ENCODE data around the gene OTOA.

DNA sequence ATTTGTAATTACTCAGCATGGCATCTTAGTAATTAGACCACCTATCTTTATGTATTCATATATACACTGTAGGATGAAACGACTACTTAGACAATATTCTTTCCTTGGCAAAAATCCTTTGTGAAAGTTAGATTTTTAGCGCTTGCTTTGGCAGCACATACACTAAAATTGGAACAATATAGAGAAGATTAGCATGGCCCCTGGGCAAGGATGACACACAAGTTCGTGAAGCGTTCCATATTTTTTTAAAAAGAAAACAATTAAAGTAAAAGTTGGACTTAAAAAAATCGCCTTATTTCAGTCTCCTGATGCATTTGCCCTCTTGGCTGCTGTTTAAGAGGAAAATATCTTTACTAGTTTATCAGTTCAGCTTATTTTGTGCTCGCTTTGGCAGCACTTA, 21.9 kb upstream of the OTOA start:
- TF ChIP-seq POLR2AphosphoS5 (IDR thresholded peaks at IDR 0.05) (no peak), POLR2A (IDR thresholded peaks at IDR 0.05; ENCODE audit: low read depth) (no peak), EP300 (IDR thresholded peaks at IDR 0.05) (no peak)
- TF ChIP-seq, protein P1, sequence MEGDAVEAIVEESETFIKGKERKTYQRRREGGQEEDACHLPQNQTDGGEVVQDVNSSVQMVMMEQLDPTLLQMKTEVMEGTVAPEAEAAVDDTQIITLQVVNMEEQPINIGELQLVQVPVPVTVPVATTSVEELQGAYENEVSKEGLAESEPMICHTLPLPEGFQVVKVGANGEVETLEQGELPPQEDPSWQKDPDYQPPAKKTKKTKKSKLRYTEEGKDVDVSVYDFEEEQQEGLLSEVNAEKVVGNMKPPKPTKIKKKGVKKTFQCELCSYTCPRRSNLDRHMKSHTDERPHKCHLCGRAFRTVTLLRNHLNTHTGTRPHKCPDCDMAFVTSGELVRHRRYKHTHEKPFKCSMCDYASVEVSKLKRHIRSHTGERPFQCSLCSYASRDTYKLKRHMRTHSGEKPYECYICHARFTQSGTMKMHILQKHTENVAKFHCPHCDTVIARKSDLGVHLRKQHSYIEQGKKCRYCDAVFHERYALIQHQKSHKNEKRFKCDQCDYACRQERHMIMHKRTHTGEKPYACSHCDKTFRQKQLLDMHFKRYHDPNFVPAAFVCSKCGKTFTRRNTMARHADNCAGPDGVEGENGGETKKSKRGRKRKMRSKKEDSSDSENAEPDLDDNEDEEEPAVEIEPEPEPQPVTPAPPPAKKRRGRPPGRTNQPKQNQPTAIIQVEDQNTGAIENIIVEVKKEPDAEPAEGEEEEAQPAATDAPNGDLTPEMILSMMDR (IDR thresholded peaks at IDR 0.05) = no peak
